SK-N-SH (cell line): Measurements from ENCODE around the gene MALRD1.

Experiments used
- CTCF ChIP-seq: fragments of 200-600 bp; sonication (generic); IDR thresholded peaks from 2 replicates; pipeline ENCODE4 v1.6.1; 2017; ENCODE audit warnings: antibody characterized with exemption, mild to moderate bottlenecking, moderate library complexity
- MXI1 ChIP-seq: IDR thresholded peaks from 2 replicates; pipeline ENCODE4 v1.6.1; 2012; ENCODE audit warnings: mild to moderate bottlenecking, low read depth, low read length, improper control_type of control experiment
- NRF1 ChIP-seq: IDR thresholded peaks from 2 replicates; pipeline ENCODE4 v1.6.1; 2012; ENCODE audit warnings: low read depth, mild to moderate bottlenecking, low read length
- PBX3 ChIP-seq: IDR thresholded peaks from 2 replicates; pipeline ENCODE4; 2012
- REST ChIP-seq: IDR thresholded peaks from 2 replicates; pipeline ENCODE4 v1.6.1; 2012; ENCODE audit warnings: mild to moderate bottlenecking, low read depth, low read length, moderate library complexity

GRCh38 chr10:19704544-19704943 lies 655.9 kb downstream of the MALRD1 start:
- TF ChIP-seq MXI1: no peak
- TF ChIP-seq NRF1: no peak
- TF ChIP-seq CTCF: no peak
- TF ChIP-seq PBX3: no peak
- no peak for TF ChIP-seq REST
